IPS DF 4.7 (cell line): ENCODE results near the gene NFIX.

Experiments
- DNase-seq: peaks from one replicate; pipeline ENCODE4 v3.0.0-alpha.2; 2013; ENCODE audit warnings: low spot score; ENCODE audit errors: extremely low read depth

NFIX gene

DNA sequence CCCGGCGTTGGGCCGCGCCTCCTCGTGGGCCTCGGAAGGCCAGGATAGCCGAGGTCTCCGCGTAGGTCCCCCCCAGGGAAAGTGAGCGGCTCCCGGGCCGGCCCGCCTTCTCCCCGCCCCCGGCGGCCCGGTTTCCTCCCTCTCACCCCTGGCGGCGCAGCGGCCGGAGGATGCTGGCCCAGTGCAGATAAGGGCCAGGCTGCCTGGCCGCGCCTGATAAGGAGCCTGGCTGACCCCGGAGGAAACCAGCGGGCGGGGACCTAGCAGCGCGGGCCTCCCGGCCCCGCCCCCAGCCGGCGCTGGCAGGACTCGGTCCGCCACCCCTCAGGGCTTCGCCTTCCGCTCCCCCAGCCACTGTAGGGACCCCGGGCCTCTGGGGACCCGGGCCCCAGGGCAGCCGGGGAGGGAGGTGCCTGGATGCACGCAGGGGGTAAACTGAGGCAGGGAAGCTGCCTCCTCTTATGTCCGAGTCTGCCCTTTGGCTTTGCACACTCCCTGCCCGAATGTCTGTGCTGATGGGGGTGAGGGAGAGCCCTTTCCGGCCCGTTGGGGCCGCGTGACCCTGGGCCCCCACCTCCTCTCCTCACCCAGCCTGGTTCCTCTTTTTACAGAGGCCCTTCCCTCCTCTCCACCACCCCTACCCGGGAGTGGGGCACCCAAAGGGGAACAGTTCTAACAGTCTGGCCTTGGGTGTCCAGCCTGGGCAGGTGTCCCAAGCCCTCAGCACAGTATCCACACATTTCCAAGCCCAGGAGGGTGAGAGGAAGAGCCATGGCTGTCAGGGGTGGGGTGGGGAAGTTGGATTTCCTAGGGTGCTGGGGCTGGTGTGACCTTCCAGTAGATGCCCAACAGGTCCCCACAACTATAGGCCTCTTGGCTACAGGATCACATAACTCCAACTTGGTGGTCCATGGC, 107.6 kb downstream of the NFIX start, which contains the start of gene LYL1:
TSS of gene LYL1 (minus strand) at position 193 of the 915 bp plus-strand sequence. CDS start 1,687 bp downstream, outside the sequence.
- DNase-seq: no peak

DNA sequence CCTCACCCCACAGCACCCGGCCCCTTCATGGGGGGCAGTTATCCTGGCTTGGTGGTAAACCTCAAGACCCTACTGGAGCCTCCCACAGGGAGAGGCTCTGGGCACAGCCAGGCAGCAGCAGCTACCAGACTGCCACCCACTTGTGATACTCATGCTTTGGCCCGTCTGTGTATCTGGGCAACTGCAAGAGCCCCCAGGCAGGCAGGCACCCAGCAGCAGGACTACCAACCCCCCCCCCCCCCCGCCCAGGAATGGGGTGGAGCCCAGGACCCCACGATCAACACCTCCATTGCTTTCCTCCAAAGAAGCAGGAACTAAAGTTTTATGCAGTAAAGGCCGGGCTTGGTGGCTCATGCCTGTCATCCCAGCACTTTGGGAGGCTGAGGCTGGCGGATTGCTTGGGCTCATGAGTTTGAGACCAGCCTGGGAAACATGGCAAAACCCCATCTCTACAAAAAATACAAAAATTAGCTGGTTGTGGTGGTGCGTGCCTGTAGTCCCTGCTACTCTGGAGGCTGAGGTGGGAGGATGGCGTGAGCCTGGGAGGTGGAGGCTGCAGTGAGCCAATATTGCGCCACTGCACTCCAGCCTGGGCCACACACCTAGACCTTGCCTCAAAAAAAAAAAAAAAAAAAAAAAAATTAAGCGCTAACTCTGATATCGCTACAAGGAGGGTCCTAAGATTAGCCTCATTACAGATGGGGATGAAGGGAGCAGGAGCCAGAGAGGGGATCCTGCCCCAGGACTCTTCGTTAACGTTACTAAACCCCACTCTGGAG, 108.5 kb downstream of the NFIX start:
- no peak for DNase-seq

DNA sequence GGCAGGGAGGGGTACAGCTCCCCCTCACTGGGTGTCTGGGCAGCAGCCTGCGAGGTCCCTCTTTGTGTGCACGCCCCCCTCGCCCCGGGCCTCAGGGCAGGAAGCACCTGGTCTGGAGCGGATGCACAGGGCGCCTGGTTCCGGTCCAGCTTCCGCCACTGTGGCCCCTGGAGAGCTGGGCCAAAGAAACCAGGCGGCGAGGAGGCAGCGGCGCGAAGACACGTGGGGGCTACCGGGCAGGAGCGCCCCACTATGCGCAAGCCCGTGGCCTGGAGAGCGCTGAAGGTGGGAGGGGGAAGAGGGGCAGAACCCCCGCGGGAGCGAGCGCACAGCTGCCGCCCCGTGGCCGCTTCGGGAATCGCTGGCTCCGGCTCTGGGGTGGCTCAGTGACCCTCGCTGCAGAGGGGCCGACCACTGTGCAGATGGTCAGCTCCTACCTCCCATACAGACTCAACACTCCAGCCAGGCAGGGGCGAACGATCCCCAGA, 109.1 kb downstream of the NFIX start:
- DNase-seq: no peak

DNA sequence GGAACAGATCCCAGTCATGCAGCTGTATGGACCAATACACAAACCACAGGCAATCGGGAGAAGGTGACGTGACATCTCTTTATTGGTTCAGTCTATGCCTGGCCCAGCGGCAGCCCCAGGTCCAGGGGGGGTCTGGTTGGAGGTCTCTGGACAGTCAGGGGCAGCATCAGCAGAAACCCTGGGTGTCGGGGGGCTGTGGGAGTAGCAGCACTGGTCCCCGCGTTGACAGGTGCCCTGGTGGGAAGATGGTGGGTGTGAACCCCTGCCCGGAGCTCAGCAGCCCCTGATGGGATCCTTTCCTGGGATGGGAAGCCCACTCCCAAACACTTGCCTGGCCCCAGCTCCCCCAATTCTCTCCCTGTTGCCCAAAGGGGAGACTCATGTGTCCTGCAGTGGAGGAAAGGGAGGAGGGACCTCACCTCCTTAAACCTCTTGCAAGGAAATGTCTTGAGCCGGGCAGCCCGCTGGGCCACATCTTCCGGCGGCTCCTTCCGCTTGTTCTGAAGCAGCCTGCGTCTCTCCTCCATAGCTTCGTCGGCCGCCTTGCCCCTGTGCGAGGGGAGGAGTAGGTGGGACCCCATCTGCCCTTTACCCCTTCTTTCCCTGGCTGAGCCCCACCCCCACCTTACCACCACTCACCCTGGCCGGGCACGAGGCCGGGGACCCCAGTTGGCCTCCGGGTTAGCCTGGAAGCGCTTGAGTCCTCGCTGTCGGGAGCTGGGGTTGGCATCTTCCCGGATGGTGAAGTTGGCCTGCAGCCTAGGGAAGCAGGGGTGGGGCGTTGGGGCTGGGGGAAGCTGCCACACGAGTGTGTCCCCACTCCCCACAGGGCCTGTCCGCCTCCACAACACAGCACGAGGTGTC, 109.8 kb downstream of the NFIX start:
- no peak for DNase-seq

DNA sequence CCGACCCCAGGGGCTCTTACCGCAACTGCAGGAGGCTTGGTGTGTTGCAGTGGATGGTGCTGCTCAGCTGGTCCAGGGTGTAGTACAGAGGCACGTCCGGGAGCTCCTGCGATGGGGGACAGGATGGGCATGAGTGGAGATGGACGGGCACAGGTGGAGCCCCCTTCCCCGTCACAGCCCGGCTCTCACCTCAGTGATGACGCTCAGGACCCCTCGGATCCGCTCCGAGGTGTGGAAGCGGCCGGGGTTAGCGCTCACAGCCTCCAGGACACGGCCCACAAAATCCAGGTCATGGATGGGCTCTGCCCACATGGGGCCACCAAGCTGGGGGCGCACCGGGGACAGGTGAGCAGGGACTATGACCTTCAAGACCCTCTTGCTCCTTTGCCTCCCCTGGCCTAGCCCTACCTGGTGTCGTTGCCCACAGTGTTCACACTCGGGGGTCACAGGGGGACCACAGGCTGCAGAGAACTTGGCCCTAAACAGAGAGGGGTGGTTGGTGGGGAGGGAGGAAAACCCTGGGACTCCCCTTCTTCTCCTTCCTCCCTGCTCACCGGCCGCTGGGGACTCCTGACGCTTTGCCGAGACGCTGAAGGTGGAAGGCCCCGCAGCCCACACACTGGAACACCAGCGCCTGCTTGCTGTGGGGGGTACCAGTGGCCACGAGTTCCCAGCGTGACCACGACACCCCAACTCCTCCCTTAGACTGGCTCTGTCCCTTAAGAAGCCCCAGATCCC, 114.3 kb downstream of the NFIX start:
- no peak for DNase-seq

DNA sequence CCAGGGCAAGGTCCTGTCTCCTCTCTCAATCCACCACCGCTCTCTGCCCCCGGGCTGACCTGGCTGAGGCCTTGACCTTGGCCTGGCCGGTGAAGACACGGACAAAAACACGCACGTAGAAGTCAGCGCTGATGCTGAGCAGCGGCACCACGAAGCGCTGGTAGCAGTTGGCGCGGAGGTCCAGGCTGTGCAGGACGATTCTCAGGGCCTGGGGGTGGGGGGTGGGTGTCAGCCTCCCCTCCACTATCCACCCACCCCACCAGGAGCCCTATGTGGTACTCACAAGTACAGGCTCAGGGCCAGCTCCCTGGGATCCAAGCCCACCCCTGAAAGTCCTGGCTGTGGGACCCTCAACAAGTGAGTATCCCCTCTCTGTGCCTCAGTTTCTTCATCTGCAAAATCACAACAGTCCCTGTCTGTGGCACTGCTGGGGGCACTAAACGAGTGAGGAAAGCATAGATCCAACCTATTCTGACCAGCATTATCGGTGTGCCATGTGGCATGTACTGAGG, 114.9 kb downstream of the NFIX start:
- no peak for DNase-seq

DNA sequence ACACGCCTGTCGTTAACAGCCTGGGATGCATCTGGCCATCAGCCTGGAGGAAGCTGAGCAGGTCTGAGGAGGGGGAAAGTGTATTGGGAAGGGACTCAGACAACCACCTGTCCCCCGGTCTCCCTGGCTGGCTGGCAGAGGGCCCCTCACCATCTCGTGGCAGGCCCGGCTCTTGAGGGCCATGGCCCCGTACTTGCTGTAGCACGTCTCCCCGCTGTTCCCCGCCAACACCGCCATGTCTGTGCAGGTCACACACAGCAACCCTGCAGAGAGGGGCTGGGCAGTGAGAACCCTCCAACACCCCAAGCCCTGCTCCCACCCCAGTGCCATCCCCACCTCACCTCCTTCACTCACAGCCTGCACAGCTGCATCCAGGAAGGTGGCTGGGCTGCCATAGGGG, 117.3 kb downstream of the NFIX start:
- DNase-seq: no peak

DNA sequence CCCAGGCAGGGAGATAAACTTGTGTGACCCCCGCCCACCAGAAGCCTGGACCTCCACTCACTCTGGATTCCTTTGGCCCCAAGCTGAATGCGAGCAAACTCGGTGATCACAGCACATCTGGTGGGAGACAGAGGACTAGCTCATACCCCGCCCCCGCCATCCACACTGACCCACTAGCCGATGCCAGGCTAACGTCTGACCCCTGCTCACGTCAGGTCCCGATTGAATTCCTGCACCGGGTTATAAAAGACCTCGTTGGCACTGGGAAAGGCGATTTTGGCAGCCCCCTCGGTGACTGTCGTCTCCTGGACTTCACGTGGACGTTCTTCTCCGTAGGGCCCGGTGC, 120.6 kb downstream of the NFIX start:
- DNase-seq: no peak

DNA sequence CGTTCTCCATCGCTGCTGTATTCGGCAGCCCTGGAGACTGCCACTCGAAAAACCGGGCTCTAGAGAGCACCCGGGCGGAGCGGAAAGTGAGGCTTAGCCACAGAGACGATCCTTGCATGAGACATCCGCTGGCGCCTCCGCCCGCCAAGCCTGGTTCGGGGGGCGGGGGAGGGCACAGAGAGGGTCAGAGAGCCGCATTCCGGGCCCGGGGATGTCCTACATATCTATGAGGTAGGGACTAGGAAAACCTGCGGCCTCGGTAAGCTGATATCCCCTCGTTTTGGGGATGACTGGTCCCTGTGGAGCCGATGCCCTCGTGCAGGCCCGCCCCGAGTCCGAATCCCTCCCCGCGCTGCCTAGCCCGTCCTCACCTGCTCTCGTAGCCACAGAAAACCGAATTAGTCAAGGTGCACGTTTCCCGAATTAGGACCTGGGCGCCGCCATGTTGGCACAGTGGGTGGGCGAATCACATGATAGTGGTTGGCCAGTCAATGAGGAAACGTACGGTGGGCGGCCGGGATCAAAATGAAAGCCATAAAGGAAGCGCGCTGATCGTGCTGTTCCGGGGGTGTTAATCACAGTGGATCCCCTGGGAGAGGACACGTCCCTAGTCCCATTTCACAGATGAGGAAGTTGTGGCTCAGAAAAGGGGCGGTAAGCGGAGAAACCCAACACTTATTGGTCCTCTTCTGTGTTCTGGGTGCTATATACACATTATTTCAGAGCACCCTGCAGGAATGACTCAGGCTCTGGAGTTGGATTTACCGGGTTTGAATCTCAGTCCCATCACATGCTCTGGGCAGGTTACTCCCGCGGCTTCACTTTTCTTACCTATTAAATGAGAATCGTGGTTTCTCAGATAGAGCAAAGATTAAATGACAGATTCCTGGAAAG, 121.3 kb downstream of the NFIX start, which contains the start of gene TRMT1:
TSS of gene TRMT1 (minus strand) at position 459 of the 894 bp plus-strand sequence. CDS start at position 118, 341 bp downstream.
- no peak for DNase-seq

DNA sequence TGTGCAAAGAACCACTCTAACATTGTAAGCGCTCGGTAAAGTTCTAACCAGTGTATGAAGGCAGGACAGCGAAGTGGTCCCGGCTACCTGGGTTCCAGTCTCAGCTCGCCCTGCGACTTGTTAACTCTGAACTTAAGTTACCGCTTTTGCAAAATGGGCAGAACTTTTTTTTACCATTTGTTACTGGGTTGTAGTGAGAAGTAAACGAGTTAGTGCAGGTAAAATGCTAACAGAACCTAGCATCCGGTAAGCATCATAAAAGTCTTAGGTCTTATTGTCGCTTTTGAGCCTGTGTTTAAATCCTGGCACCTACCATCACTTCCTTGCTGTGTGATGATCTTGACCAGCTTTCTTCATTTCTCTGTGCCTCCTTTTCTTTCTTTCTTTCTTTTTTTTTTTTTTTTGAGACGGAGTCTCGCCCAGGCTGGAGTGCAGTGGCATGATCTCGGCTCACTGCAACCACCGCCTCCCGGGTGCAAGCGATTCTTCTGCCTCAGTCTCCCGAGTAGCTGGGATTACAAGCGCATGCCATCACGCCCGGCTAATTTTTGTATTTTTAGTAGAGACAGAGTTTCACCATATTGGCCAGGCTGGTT, 122.0 kb downstream of the NFIX start:
- no peak for DNase-seq

DNA sequence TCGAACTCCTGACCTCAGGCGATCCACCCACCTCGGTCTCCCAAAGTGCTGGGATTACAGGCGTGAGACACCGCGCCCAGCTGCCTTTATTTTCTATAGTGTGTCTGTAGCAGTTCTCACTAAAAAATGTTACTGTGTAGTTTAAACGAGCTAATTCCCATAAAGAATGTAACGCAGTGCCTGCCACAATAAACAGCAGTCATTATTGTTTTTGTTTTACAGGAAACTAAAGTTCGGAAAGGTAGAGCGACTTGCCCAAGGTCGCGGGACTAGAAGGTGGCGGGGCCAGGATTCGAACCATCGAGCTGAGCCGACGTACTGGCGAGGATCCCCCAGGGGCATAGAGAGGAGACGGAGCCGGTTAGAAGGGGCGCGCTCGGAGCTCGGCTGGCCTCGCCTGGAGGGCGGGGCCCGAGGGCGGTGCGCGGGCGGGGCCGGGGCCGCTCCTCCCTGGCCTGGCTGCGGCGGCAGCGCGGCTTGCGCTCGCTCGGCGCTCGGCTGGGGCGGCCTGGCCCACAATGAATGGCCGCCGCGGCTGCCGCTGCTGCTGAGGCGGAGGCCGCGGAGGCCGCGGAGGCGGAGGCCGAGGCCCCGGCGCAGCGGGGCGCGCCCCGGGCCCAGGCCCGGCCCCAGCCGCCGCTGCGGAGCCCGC, 122.6 kb downstream of the NFIX start, which contains the start of gene NACC1:
TSS of gene NACC1 (plus strand) at position 493 of the 652 bp plus-strand sequence. CDS start 16,944 bp downstream, outside the sequence.
- DNase-seq: no peak

DNA sequence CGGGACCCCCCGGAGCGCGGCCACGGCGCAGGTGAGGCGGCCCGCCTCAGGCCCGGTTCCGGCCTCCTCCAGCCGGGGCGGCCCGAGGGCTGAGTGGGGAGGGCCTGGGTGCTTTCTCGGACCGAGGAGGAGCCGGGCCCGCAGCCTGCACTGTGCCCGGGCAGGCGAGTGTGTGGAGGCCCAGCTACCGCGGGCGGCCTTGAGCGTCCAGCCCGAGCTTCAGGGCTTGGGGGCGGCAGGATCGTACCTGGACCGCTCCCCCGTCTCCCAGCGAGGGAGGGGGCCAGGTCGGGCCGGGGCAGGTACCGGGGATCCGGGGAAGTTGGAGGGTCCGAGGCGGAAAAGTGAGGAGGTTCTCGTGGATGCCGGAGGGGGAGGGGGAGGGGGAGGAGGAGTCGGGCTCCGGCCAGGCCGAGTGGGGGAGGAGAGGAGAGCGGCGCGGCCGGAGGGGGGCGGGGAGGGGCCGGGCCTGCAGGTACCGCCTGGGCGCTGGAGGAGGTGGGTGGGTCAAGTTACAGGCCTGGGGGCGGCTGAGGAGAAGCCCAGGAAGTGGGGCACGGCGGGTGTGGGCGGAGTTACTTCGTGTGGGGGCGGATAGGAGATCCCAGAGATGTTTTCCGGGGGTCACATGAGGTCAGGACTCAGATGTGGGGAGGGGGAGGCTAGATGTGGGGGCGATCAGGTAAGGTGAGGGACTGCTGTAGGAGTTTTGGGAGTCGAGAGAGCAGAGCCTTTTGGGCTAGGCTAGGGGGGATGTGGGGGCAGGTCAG, 123.3 kb downstream of the NFIX start:
- DNase-seq: no peak

DNA sequence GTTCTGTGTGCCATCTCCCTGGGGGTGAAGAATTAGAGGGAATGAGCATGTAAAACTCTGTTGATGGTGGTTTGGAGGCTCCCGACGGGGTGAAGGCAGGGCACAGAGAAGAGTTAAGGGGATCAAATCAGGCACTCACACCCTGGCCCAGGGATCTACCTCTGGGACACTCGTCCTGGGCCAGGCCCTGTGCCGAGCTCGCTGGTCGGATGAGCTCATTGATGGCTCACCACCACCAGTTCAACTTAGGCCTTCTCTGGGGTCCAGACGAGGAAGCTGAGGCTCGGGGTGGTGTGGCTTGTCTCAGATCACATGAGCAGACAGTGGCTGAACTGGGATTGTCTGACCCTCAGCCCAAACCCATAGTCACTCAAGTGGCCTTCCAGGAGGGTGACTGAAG, 124.4 kb downstream of the NFIX start:
- no peak for DNase-seq

DNA sequence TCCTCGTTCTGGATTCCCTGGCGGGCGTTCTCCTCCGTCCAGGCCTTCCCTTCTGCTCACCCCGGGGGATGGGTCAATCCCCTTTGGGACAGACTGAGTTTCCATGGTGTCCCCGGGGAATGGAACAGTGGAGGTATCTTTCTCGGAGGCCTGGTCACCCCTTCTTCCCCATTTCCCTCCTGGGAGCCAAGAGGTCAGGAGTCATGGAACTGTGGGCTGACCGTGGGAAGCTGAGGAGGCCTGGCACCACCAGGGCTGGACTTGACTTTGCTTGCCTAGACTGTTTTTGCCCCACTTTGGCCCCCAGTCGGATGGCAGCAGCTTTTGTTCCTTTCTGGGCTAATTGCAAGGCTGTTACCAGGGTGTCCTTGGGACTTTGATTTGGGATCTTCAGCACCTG, 124.8 kb downstream of the NFIX start:
- DNase-seq: no peak

DNA sequence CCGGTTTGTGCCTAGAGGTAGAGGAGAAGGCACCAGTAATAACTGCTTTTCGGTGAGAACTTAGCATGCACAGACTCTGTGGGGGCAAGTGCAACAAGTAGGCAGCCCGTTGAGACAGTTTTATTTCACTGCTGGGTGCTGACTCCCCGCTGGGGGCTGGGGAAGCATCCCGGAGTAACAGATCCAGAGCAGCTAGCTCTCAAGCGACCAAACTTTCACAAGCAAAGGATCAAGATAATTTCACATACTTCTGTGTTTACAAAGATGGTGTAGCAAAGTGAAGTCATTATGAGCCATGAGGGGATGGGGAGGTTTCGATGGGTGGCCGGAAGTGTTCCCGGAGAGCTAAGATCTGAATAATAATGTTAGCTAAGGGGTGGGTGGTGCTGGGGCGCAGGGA, 125.5 kb downstream of the NFIX start:
- no peak for DNase-seq

DNA sequence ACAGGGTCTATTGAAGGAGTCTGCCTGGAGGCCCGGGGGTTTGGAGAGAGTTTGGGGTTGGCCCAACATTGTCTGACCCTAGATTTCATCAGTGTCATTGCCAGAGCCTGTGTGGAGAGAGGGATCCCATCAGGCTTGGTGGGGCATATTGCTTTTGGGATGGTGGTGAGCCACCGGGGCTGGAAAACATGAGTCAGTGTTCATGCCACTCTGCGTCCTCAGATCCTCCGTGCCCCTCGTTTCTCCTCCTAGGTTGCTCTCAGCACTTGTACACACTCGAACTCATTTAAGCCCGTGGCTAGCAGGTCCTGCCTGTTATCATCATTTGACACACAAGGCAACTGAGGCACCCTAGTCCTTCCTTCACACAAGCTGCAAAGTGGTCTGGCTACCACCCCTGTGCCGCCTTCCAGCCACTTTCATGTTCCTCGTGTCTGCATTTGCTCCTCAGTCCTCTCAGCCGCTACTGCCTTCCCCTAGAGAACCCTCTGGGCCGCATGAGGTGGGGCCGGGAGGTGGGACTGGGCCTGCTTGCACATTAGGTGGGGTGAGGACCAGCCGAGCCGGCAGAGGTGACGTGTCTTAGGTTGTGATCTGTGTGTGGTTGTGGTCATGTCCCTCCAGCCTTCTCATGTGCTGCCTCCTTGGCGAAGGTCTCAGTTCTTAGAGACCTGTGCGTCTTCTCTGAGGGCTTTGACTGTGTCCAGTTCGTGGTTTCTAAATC, 126.4 kb downstream of the NFIX start:
- no peak for DNase-seq
